Esophagus squamous epithelium (tissue), 4 donors: ENCODE results near the gene STK35.

Experiments used
- POLR2A ChIP-seq, 4 donors: fragments of 450-650 bp; IDR thresholded peaks; one replicate each; pipeline ENCODE4 v1.6.1; 2017; ENCODE audit warnings: antibody characterized with exemption in 4 of 4, mild to moderate bottlenecking in 4 of 4, moderate library complexity in 3 of 4
- TF ChIP-seq, protein P1 (sequence below), 6 experiments: fragments of 450-650 bp in 4 of 6; fragments of 200-600 bp in 2 of 6; sonication (generic) in 2 of 6; IDR thresholded peaks; one replicate each; pipeline ENCODE4 v1.5.1; 2016 to 2019; ENCODE audit warnings: antibody characterized with exemption in 6 of 6, mild to moderate bottlenecking in 4 of 6, moderate library complexity in 4 of 6

DNA sequence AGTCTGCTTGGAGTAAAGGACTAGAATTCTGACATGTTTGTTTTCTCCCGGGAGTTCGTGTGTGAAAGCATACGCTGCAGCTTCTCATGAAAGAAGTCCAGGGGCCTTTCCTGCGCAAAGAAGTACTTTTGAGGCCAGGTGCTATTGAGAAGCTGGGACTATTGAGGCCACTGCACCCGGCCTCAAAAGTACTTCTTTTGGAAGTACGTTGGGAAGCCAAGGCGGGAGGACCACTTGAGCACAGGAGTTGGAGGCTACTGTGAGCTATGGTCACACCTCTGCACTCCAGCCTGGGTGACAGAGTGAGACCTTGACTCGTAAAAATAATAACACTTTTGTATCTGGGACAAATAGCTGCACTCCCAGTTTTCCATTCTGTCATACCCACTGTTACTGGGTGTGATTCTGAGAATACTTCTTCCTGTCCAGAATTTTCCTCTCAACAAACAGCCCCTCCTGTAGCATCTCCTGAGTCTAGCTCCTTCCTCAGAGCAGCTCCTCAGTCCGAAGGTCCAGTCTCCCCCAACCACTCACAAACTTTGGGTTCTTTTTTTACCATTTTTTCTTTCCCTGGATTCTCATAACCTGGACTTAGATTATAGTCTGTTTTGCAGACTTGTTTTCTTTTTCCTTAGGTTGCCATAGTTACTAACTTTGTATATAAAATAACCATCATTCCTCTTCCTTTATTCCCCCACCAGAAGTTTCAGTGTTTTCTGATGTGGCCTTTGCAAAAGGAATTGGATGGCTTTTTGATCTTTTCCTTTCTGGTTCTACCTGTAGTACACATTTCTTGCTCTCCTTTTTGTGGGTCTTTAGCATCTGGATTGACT is 12.7 kb downstream of the STK35 start:
- TF ChIP-seq, protein P1, sequence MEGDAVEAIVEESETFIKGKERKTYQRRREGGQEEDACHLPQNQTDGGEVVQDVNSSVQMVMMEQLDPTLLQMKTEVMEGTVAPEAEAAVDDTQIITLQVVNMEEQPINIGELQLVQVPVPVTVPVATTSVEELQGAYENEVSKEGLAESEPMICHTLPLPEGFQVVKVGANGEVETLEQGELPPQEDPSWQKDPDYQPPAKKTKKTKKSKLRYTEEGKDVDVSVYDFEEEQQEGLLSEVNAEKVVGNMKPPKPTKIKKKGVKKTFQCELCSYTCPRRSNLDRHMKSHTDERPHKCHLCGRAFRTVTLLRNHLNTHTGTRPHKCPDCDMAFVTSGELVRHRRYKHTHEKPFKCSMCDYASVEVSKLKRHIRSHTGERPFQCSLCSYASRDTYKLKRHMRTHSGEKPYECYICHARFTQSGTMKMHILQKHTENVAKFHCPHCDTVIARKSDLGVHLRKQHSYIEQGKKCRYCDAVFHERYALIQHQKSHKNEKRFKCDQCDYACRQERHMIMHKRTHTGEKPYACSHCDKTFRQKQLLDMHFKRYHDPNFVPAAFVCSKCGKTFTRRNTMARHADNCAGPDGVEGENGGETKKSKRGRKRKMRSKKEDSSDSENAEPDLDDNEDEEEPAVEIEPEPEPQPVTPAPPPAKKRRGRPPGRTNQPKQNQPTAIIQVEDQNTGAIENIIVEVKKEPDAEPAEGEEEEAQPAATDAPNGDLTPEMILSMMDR (IDR thresholded peaks at IDR 0.05), result no peak
- no peak for TF ChIP-seq POLR2A (IDR thresholded peaks at IDR 0.05)
